H1 (cell line): ENCODE results near the gene AVPR1B. TPM values are rescaled to one million over a fixed set of nuclear protein-coding genes. Genes with fewer than 3 reads are reported as not detected.

ENCODE experiments used
- CTCF ChIA-PET: fragments of 300-600 bp; sonication (Branson Sonifier 250); formaldehyde crosslinking; loops from one replicate; lab custom pipeline; 2021; ENCODE audit not compliant: partially characterized antibody; lab: Charles Lee
- POLR2A ChIA-PET: fragments of 300-600 bp; sonication (Branson Sonifier 250); formaldehyde crosslinking; loops from one replicate; lab custom pipeline; 2021; ENCODE audit warnings: inconsistent platforms; ENCODE audit not compliant: partially characterized antibody; lab: Charles Lee
- DNase-seq, 2 experiments: peaks; one replicate each; pipeline versions ENCODE4 v3.0.0 to v3.0.0-alpha.2; 2010 to 2022; ENCODE audit warnings: low spot score in 2 of 2, low read depth in 1 of 2, mixed read lengths in 1 of 2
- FAIRE-seq: peaks from 2 replicates; lab custom pipeline; 2011; peaks lifted over from hg19 to GRCh38; lab: Jason Lieb, UNC
- H2AFZ ChIP-seq: 2 replicates; pipeline ENCODE4 v1.8.1; 2012; ENCODE audit warnings: low read length, inconsistent platforms
- H2AK5ac ChIP-seq: 2 replicates; pipeline ENCODE4 v1.6.1; 2013; ENCODE audit warnings: low read depth, low read length
- H2BK120ac ChIP-seq: replicated peaks from 2 replicates; pipeline ENCODE3; 2013; ENCODE audit warnings: low read depth, low read length, inconsistent platforms
- H2BK12ac ChIP-seq: 2 replicates; pipeline ENCODE4 v1.6.1; 2013; ENCODE audit warnings: low read depth, low read length
- H2BK15ac ChIP-seq: 2 replicates; pipeline ENCODE4 v1.6.1; 2013; ENCODE audit warnings: low read length
- H2BK20ac ChIP-seq: 2 replicates; pipeline ENCODE4 v1.6.1; 2013; ENCODE audit warnings: low read length
- H2BK5ac ChIP-seq: 2 replicates; pipeline ENCODE4 v1.6.1; 2013; ENCODE audit warnings: low read depth, low read length
- H3K14ac ChIP-seq: 2 replicates; pipeline ENCODE4 v1.6.1; 2013; ENCODE audit warnings: inconsistent platforms; ENCODE audit not compliant: insufficient read length
- H3K18ac ChIP-seq: 2 replicates; pipeline ENCODE4 v1.6.1; 2013; ENCODE audit warnings: low read length; ENCODE audit errors: extremely low read depth
- H3K23ac ChIP-seq: 2 replicates; pipeline ENCODE4 v1.6.1; 2013; ENCODE audit warnings: inconsistent platforms; ENCODE audit not compliant: insufficient read length
- H3K23me2 ChIP-seq: 2 replicates; pipeline ENCODE4 v1.6.1; 2013; ENCODE audit warnings: low read depth, low read length
- H3K27ac ChIP-seq: 2 replicates; pipeline ENCODE4 v1.6.1; 2011; ENCODE audit warnings: low read depth, low read length, inconsistent platforms
- H3K27me3 ChIP-seq, 4 experiments: replicated peaks in 1 of 4; 1 replicate in 1 of 4; 2 replicates in 3 of 4; pipeline versions ENCODE4 v1.6.1 to v1.8.1; 2011 to 2013; ENCODE audit warnings: low read length in 3 of 4, mild to moderate bottlenecking in 3 of 4, inconsistent platforms in 2 of 4, mixed read lengths in 2 of 4, moderate library complexity in 1 of 4; ENCODE audit not compliant: control insufficient read depth in 3 of 4, insufficient read depth in 3 of 4; ENCODE audit errors: extremely low read depth in 1 of 4
- H3K36me3 ChIP-seq, 4 experiments: 2 replicates each; pipeline versions ENCODE4 v1.6.1 to v1.8.1; 2011 to 2013; ENCODE audit warnings: mild to moderate bottlenecking in 4 of 4, low read length in 3 of 4, moderate library complexity in 2 of 4, control low read depth in 1 of 4, inconsistent platforms in 1 of 4; ENCODE audit not compliant: insufficient read depth in 4 of 4, control insufficient read depth in 2 of 4
- H3K4ac ChIP-seq: replicated peaks from 2 replicates; pipeline ENCODE3; 2013; ENCODE audit warnings: low read length, low read depth, mixed read lengths, inconsistent platforms; ENCODE audit not compliant: insufficient read length
- H3K4me1 ChIP-seq, 4 experiments: replicated peaks in 1 of 4; 1 replicate in 1 of 4; 2 replicates in 3 of 4; pipeline versions ENCODE4 v1.6.1 to v1.8.1; 2011 to 2013; ENCODE audit warnings: low read length in 3 of 4, inconsistent platforms in 2 of 4, mixed read lengths in 1 of 4; ENCODE audit not compliant: insufficient read depth in 4 of 4, control insufficient read depth in 3 of 4
- H3K4me2 ChIP-seq, 2 experiments: 2 replicates each; pipeline versions ENCODE4 v1.6.1 to v1.8.1; 2011 to 2013; ENCODE audit warnings: low read depth in 2 of 2, low read length in 2 of 2, control low read depth in 1 of 2, inconsistent platforms in 1 of 2, mild to moderate bottlenecking in 1 of 2; ENCODE audit not compliant: insufficient read depth in 1 of 2
- H3K4me3 ChIP-seq, 4 experiments: fragments of 200-600, 300-600 bp in 1 of 4; sonication (generic), shearing (Covaris generic), sonication (Bioruptor Twin) in 1 of 4; 2 replicates each; pipeline versions ENCODE4 v1.5.1 to v1.8.1; 2011 to 2016; ENCODE audit warnings: low read length in 4 of 4, low read depth in 3 of 4, control low read depth in 2 of 4, inconsistent platforms in 2 of 4, mild to moderate bottlenecking in 2 of 4, mixed read lengths in 1 of 4, moderate library complexity in 1 of 4; ENCODE audit not compliant: insufficient read depth in 2 of 4; ENCODE audit errors: extremely low read depth in 1 of 4
- H3K56ac ChIP-seq: replicated peaks from 2 replicates; pipeline ENCODE3; 2013; ENCODE audit warnings: low read depth, mild to moderate bottlenecking, mixed read lengths, low read length, inconsistent platforms; ENCODE audit not compliant: insufficient read length
- H3K79me1 ChIP-seq: 2 replicates; pipeline ENCODE4 v1.6.1; 2013; ENCODE audit warnings: low read depth, low read length, control low read depth
- H3K79me2 ChIP-seq, 2 experiments: 2 replicates each; pipeline versions ENCODE4 v1.6.1 to v1.8.1; 2012 to 2013; ENCODE audit warnings: low read length in 2 of 2, mild to moderate bottlenecking in 2 of 2, inconsistent platforms in 1 of 2; ENCODE audit not compliant: insufficient read depth in 2 of 2, control insufficient read depth in 1 of 2
- H3K9ac ChIP-seq, 4 experiments: replicated peaks in 1 of 4; 1 replicate in 1 of 4; 2 replicates in 3 of 4; pipeline versions ENCODE4 v1.6.1 to v1.8.1; 2011 to 2013; ENCODE audit warnings: low read depth in 3 of 4, low read length in 3 of 4, control low read depth in 2 of 4, mild to moderate bottlenecking in 2 of 4, moderate library complexity in 2 of 4, inconsistent platforms in 1 of 4; ENCODE audit errors: extremely low read depth in 1 of 4
- H3K9me3 ChIP-seq, 2 experiments: 2 replicates each; pipeline versions ENCODE4 v1.6.1 to v1.8.1; 2012 to 2013; ENCODE audit warnings: mild to moderate bottlenecking in 2 of 2, moderate library complexity in 2 of 2, control low read depth in 1 of 2, inconsistent platforms in 1 of 2, low read depth in 1 of 2, low read length in 1 of 2, mixed read lengths in 1 of 2; ENCODE audit not compliant: insufficient read depth in 2 of 2
- H4K20me1 ChIP-seq, 2 experiments: replicated peaks in 1 of 2; 2 replicates each; pipeline versions ENCODE3 to v1.8.1; 2011 to 2013; ENCODE audit warnings: inconsistent platforms in 2 of 2, low read length in 2 of 2, mild to moderate bottlenecking in 1 of 2; ENCODE audit not compliant: insufficient read depth in 2 of 2, control insufficient read depth in 1 of 2
- H4K5ac ChIP-seq: 2 replicates; pipeline ENCODE4 v1.6.1; 2013; ENCODE audit warnings: low read length, low read depth, mixed read lengths, inconsistent platforms; ENCODE audit not compliant: insufficient read length
- H4K8ac ChIP-seq: 2 replicates; pipeline ENCODE4 v1.8.0; 2013; ENCODE audit warnings: mild to moderate bottlenecking, moderate library complexity, low read length, inconsistent platforms; ENCODE audit not compliant: insufficient read depth; ENCODE audit errors: extremely low read depth
- H4K91ac ChIP-seq: replicated peaks from 2 replicates; pipeline ENCODE3; 2013; ENCODE audit warnings: low read length, mixed read lengths, inconsistent platforms; ENCODE audit not compliant: insufficient read length
- BCL11A ChIP-seq, 2 experiments: IDR thresholded peaks; one replicate each; pipeline ENCODE4 v1.6.1; 2011; ENCODE audit warnings: low read depth in 2 of 2, low read length in 2 of 2, mild to moderate bottlenecking in 2 of 2
- CBX8 ChIP-seq: fragments of 300-800, 300-1000 bp; sonication (generic); IDR thresholded peaks from 2 replicates; pipeline ENCODE4 v1.7.1; 2016; ENCODE audit warnings: low read depth, low read length, borderline replicate concordance
- NRF1 ChIP-seq: IDR thresholded peaks from 2 replicates; pipeline ENCODE4 v1.6.1; 2011; ENCODE audit warnings: mild to moderate bottlenecking, low read depth, low read length, improper control_type of control experiment
- RAD21 ChIP-seq, 2 experiments: IDR thresholded peaks in 1 of 2; conservative IDR thresholded peaks in 1 of 2; 2 replicates each; pipeline ENCODE4 v1.6.1; 2011; ENCODE audit warnings: low read depth in 2 of 2, low read length in 2 of 2, improper control_type of control experiment in 1 of 2, inconsistent platforms in 1 of 2, mild to moderate bottlenecking in 1 of 2, moderate library complexity in 1 of 2
- RBBP5 ChIP-seq: IDR thresholded peaks from 2 replicates; pipeline ENCODE4 v1.7.1; 2012; ENCODE audit warnings: low read depth, mild to moderate bottlenecking, inconsistent platforms, low read length, moderate library complexity, borderline replicate concordance
- SP1 ChIP-seq: IDR thresholded peaks from 2 replicates; pipeline ENCODE4 v1.6.1; 2011; ENCODE audit warnings: low read depth, low read length
- SP2 ChIP-seq: IDR thresholded peaks from 2 replicates; pipeline ENCODE4 v1.6.1; 2012; ENCODE audit warnings: mild to moderate bottlenecking, low read length, inconsistent platforms
- WGBS, 2 experiments: shearing (Covaris generic) in 1 of 2; methylation state at CpG; one replicate each; pipeline versions ENCODE4 v1.1.6 to v1.1.7; 2013 to 2015; ENCODE audit warnings: low lambda C conversion rate in 2 of 2, mixed read lengths in 2 of 2, inconsistent platforms in 1 of 2, low coverage in 1 of 2, missing lambda C conversion rate in 1 of 2; ENCODE audit not compliant: insufficient replicate concordance in 2 of 2, insufficient coverage in 1 of 2, insufficient read length in 1 of 2; ENCODE audit errors: extremely low coverage in 1 of 2, missing lambda C conversion rate in 1 of 2; 5-methylcytosine and 5-hydroxymethylcytosine counted together
- polyA plus RNA-seq, 7 experiments: library from polyadenylated mRNA; depleted of rRNA in 3 of 7; stranded (reverse) in 5 of 7; unstranded in 2 of 7; fragments of >200 nt in 5 of 7; fragments of 200-250 nt in 2 of 7; gene quantifications; 1 replicate in 5 of 7; 2 replicates in 1 of 7; 4 replicates in 1 of 7; pipeline versions ENCODE4 v1.2.1 to v1.2.3, GENCODE V29; 2011 to 2013; ENCODE audit warnings: missing spikeins in 2 of 7, mixed read lengths in 2 of 7
- total RNA-seq: library from RNA; stranded (reverse); fragmentation: NEBNext Ultra II Directional; extraction: Animal tissue kit (Norgen Biotek cat#: 25700); gene quantifications from 2 replicates; pipeline ENCODE4 v1.2.1, GENCODE V29; 2021
- TF ChIP-seq, protein P1 (sequence below), 3 experiments: IDR thresholded peaks; 1 replicate in 2 of 3; 2 replicates in 1 of 3; pipeline versions ENCODE4 v1.5.1 to v1.6.1; 2011; ENCODE audit warnings: low read length in 3 of 3, mild to moderate bottlenecking in 3 of 3, inconsistent platforms in 2 of 3, low read depth in 1 of 3, moderate library complexity in 1 of 3; ENCODE audit not compliant: insufficient read depth in 1 of 3; ENCODE audit errors: control extremely low read depth in 1 of 3
- TF ChIP-seq, protein P2 (sequence below): IDR thresholded peaks from 2 replicates; pipeline ENCODE4 v1.6.1; 2012; ENCODE audit warnings: inconsistent platforms

AVPR1B gene
- total and polyA plus RNA-seq, 2 of the 8 experiments (the other 6 are each of a cell fraction or from before 2014, with no cell fraction given): 0.29 to 0.50 TPM

DNA sequence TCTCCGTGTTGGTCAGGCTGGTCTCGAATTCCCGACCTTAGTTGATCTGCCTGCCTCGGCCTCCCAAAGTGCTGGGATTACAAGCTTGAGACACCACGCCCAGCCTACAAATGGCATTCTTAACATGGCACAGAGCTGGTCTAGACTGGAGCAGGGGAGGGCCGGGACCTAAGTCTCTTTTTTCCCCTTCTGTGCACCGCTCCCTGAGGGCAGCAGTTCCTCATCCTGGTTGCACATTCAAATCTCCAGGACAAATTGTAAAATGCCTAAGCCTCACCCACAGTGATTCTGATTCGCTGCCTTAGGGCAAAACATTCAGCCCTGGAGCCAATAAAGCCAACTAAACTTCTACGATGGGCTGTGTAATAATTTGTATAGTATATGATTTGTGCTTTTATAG is 10.1 kb upstream of the AVPR1B start:
- WGBS, 2 experiments: 94% methylated on average over 7 of the region's 9 CpGs; no CpG with 5 or more reads in 1 of the 2 experiments

More for the DNA sequence above, 10.1 kb upstream of the AVPR1B start:
- Histone ChIP-seq H2BK12ac (no peak overlapping the region), H3K23ac (no peak overlapping the region), H2BK5ac (no peak overlapping the region), H3K18ac (no peak overlapping the region), H2AK5ac (no peak overlapping the region), H4K20me1 (no peaks in the 10 kb centered on the region), H3K79me2 (no peaks in the 10 kb centered on the region), H3K14ac (no peak overlapping the region), H3K9me3 (no peaks in the 10 kb centered on the region), H4K5ac (no peak overlapping the region), H2BK15ac (no peak overlapping the region), H2BK20ac (no peak overlapping the region), H3K27me3 (no peaks in the 10 kb centered on the region), H3K56ac (no peak overlapping the region), H2AFZ (no peak overlapping the region), H3K79me1 (no peaks in the 10 kb centered on the region), H3K4me2 (no peak overlapping the region), H3K4me3 (no peak overlapping the region), H3K4me1 (no peaks in the 10 kb centered on the region), H4K8ac (no peak overlapping the region), H3K23me2 (no peaks in the 10 kb centered on the region), H3K9ac (no peak overlapping the region), H3K27ac (no peak overlapping the region), H4K91ac (no peak overlapping the region), H3K36me3 (no peaks in the 10 kb centered on the region), H2BK120ac (no peak overlapping the region), H3K4ac (no peak overlapping the region)
- no peak for FAIRE-seq
- DNase-seq: no peak
- ChIA-PET CTCF (interaction anchor here (1.0 kb wide), 1 partner anchor 10 kb away, joined by 3 read pairs; no protein-coding TSS in a partner anchor), POLR2A (no interaction called here)
- TF ChIP-seq, protein P1, sequence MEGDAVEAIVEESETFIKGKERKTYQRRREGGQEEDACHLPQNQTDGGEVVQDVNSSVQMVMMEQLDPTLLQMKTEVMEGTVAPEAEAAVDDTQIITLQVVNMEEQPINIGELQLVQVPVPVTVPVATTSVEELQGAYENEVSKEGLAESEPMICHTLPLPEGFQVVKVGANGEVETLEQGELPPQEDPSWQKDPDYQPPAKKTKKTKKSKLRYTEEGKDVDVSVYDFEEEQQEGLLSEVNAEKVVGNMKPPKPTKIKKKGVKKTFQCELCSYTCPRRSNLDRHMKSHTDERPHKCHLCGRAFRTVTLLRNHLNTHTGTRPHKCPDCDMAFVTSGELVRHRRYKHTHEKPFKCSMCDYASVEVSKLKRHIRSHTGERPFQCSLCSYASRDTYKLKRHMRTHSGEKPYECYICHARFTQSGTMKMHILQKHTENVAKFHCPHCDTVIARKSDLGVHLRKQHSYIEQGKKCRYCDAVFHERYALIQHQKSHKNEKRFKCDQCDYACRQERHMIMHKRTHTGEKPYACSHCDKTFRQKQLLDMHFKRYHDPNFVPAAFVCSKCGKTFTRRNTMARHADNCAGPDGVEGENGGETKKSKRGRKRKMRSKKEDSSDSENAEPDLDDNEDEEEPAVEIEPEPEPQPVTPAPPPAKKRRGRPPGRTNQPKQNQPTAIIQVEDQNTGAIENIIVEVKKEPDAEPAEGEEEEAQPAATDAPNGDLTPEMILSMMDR (IDR thresholded peaks at IDR 0.05; ENCODE audit: control extremely low read depth in 1 of 3, insufficient read depth in 1 of 3, low read depth in 1 of 3, low read length in 3 of 3): no peak
- TF ChIP-seq NRF1: no peak
- TF ChIP-seq SP2: no peak
- TF ChIP-seq CBX8: no peak
- TF ChIP-seq RBBP5: no peak
- no peak for TF ChIP-seq RAD21 (IDR thresholded peaks at IDR 0.05 in 1 of 2, conservative IDR thresholded peaks at IDR 0.05 in 1 of 2; ENCODE audit: low read depth in 2 of 2, low read length in 2 of 2)
- TF ChIP-seq, protein P2, sequence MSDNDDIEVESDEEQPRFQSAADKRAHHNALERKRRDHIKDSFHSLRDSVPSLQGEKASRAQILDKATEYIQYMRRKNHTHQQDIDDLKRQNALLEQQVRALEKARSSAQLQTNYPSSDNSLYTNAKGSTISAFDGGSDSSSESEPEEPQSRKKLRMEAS: no peak
- no peak for TF ChIP-seq SP1
- no peak for TF ChIP-seq BCL11A (IDR thresholded peaks at IDR 0.05; ENCODE audit: low read depth in 2 of 2, low read length in 2 of 2)
